Measurements from ENCODE around the gene ANKS1A. TPM values are rescaled to one million over a fixed set of nuclear protein-coding genes. Genes with fewer than 3 reads are reported as not detected.

Gene ANKS1A
- total and polyA plus RNA-seq, 3 donors from 2014 or later: 44.2 to 96.9 (median 95.9) TPM

- WGBS, 2 donors: 78 to 94% methylated on average over 4 of the region's 4 CpGs
- peaks cover 31% of the 10 kb centered on the region for H3K4me1 ChIP-seq
- H3K4me3 ChIP-seq: no peak overlapping the region
- H3K27ac ChIP-seq: no peak overlapping the region
- no peaks in the 10 kb centered on the region for H3K36me3 ChIP-seq (ENCODE audit: low read depth, missing control alignments)
- no peak for DNase-seq
- intact Hi-C loops (cut with DNase I; ENCODE audit: low total_unique reads): no loop called here
- TF ChIP-seq POLR2A (IDR thresholded peaks at IDR 0.05) (no peak), CTCF (IDR thresholded peaks at IDR 0.05) (no peak)
- no peaks in the 10 kb centered on the region for H3K9me3 ChIP-seq
- H3K27me3 ChIP-seq: no peaks in the 10 kb centered on the region
These were observed 31.0 kb downstream of the ANKS1A start for GRCh38 chr6:34920097-34920496.

GRCh38 chr6:34922177-34922663 lies 33.2 kb downstream of the ANKS1A start:
- intact Hi-C loops (cut with DNase I; ENCODE audit: low total_unique reads): no loop called here
- TF ChIP-seq POLR2A (IDR thresholded peaks at IDR 0.05) (no peak), CTCF (IDR thresholded peaks at IDR 0.05) (no peak)
- Histone ChIP-seq H3K9me3 (no peaks in the 10 kb centered on the region), H3K4me1 (peaks cover 18% of the 10 kb centered on the region), H3K4me3 (no peak overlapping the region), H3K27me3 (no peaks in the 10 kb centered on the region), H3K36me3 (ENCODE audit: low read depth, missing control alignments) (no peaks in the 10 kb centered on the region), H3K27ac (no peak overlapping the region)
- no peak for DNase-seq
- WGBS, 2 donors: 72 to 77% methylated on average over 3 of the region's 3 CpGs

GRCh38 chr6:34924831-34925625 lies 36.0 kb downstream of the ANKS1A start:
- intact Hi-C loops (cut with DNase I; ENCODE audit: low total_unique reads): no loop called here
- WGBS, 2 donors: 91 to 94% methylated on average over 9 of the region's 9 CpGs
- Histone ChIP-seq H3K27ac (no peak overlapping the region), H3K9me3 (no peaks in the 10 kb centered on the region), H3K27me3 (no peaks in the 10 kb centered on the region), H3K4me3 (no peak overlapping the region), H3K4me1 (peaks cover 21% of the 10 kb centered on the region), H3K36me3 (ENCODE audit: low read depth, missing control alignments) (no peaks in the 10 kb centered on the region)
- TF ChIP-seq CTCF (IDR thresholded peaks at IDR 0.05): no peak
- no peak for TF ChIP-seq POLR2A (IDR thresholded peaks at IDR 0.05)
- no peak for DNase-seq

GRCh38 chr6:34926655-34927054 lies 37.6 kb downstream of the ANKS1A start:
- peaks cover 32% of the 10 kb centered on the region for H3K4me1 ChIP-seq
- intact Hi-C loops (cut with DNase I; ENCODE audit: low total_unique reads): no loop called here
- no peak for TF ChIP-seq POLR2A (IDR thresholded peaks at IDR 0.05)
- TF ChIP-seq CTCF (IDR thresholded peaks at IDR 0.05): no peak
- H3K4me3 ChIP-seq: no peak overlapping the region
- DNase-seq: no peak
- no peaks in the 10 kb centered on the region for H3K27me3 ChIP-seq
- H3K9me3 ChIP-seq: no peaks in the 10 kb centered on the region
- H3K27ac ChIP-seq: no peak overlapping the region
- H3K36me3 ChIP-seq (ENCODE audit: low read depth, missing control alignments): no peaks in the 10 kb centered on the region

GRCh38 chr6:34928220-34928619 lies 39.2 kb downstream of the ANKS1A start:
- Histone ChIP-seq H3K36me3 (ENCODE audit: low read depth, missing control alignments) (no peaks in the 10 kb centered on the region), H3K27me3 (no peaks in the 10 kb centered on the region), H3K9me3 (no peaks in the 10 kb centered on the region), H3K4me3 (no peak overlapping the region), H3K4me1 (peaks cover 29% of the 10 kb centered on the region), H3K27ac (peak overlapping the region; percentile 11 to 55)
- no peak for DNase-seq
- TF ChIP-seq POLR2A (IDR thresholded peaks at IDR 0.05) (no peak), CTCF (IDR thresholded peaks at IDR 0.05) (no peak)
- intact Hi-C loops (cut with DNase I; ENCODE audit: low total_unique reads): no loop called here
- WGBS, 2 donors: 61 to 72% methylated on average over 3 of the region's 3 CpGs

Measured in testis (tissue), 3 donors.